ENCODE results near the gene TH.
"Not testable (repeated sequence)": the region's sequence is repeated elsewhere in the genome, so short reads cannot be mapped to it uniquely, and the experiment has no call there.

The TH gene

GRCh38 chr11:2195756-2196088 lies 24.1 kb upstream of the TH start:
- DNase-seq (ENCODE audit: low spot score) = no peak

DNA sequence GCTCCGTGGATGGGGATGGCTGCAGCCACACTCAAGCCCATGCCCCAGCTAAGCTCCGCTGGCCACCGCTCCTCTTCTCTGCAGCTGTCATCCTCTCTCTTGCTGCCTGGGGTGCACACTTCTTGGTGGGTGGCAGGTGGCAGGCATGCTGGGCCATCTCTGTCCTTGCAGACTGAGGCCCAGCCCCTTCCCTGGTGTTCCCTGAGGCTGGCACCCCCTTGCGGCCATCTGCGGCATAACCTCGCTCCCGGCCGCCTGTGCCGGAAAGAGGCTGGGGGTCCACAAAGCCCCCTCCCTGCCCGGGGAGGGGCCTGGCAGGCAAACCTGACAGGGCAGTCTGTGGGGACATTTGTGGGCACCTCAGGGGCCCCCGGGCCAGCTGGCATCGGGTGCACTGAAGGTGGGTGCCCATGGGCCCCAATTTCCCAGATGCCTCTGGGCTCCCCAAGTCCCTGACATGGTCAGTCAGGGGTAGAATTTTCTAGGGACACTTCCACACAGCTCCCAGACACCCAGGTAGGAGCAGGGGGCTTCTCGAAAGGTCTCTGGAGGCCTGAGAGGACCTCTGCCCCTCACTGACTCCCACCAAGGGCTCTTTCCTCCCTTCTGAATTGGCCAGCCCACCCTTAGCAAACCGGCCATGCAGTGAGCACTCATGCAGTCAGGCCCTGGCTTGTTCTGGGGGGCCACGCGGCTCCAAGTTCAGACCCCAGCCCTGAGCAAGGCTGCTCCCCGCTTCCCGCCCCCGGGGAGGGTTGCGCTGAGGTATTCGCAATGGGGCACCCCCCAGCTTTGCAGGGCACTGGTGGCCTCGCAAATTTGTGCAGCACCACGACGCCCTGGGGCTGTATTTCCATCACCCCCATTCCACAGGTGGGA lies 23.5 kb upstream of the TH start:
- peak; percentile 16 for DNase-seq (ENCODE audit: low spot score)

DNA sequence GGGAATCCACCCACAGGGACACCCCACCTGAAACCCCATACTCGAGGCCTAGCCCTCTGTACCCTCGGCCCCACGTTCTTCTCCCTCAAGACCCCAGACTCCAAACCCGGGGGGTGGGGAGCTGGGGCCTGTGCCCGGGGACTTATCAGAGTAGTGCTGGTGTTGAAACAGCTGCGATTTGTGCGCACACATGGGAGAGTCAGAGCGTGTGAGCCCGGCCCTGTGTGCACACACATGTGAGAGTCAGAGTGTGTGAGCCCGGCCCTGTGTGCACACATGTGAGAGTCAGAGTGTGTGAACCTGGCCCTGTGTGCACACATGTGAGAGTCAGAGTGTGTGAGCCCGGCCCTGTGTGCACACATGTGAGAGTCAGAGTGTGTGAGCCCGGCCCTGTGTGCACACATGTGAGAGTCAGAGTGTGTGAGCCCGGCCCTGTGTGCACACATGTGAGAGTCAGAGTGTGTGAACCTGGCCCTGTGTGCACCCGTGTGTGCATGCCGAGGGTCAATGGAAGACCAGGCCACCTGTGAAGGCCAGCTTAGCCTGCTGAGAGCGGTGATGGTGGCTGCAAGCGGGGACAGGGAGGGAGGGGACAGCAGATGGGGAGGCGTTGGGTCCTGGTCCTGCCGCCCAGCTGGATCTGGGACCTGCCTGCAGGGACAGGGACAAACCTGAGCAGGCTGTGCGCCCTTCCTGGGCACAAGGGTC lies 22.4 kb upstream of the TH start:
- DNase-seq (ENCODE audit: low spot score) = not testable (repeated sequence)

GRCh38 chr11:2193099-2193887 lies 21.7 kb upstream of the TH start:
- no peak for DNase-seq (ENCODE audit: low spot score)

DNA sequence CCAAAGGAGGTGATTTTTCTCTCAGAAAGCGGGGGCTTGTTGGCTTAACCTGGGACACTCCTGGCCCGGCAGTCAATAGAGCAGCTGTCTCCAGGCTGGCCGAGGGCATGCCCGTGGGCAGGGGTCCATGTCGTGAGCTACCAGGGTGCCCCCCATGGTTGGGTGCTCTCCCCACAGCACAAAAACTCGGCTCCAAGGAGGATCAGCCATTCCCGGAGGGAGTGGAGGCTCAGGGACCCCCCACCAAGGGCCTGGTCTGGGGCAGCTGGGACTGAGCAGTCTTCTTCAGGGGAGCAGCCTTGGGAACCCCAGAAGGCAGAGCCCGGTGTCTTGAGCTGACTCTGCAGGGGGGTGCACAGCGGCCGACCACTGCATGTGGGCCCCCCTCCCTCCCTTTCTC lies 20.8 kb upstream of the TH start:
- no peak for DNase-seq (ENCODE audit: low spot score)

GRCh38 chr11:2191883-2192282 lies 20.3 kb upstream of the TH start:
- no peak for DNase-seq (ENCODE audit: low spot score)

DNA sequence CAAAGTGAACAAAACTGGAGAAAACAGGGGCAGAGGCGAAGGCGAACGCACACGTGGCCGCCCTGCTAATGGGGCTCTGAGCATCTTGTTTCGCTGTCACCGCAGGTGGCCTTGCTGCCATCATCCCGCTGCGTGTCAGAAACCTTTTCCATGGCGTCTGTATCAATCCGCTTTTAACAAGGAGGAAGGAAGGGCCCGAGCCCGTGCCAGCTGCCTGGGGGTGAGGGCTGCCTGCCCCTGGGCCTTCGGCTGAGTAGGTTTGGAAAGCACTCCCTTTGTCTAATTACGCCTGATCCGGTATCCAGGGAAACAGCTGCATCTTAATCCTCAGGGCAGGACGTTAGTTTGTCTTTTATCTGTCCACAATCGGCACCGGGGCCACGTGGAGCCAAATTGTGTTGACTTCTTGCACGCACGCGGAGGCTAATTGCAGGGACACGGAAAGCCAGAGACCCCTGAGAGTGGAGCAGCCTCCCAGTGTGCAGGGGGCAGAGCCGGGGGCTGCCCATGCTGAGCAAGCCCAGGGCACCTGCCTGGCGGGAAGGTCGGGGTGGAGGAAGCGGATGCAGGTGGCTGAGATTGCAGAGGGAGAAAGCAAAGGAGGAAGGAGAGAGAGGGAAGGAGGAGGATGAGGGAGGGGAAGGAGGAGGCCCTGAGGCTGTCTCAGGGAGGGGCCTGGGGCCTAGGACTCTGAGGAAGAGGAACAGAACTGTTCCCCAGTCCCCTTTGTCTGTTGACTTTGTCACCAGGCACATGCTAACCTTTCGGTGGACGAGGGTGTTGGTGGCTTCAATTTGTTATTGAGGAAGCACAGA lies 19.2 kb upstream of the TH start:
- no peak for DNase-seq (ENCODE audit: low spot score)

GRCh38 chr11:2189938-2190656 lies 18.5 kb upstream of the TH start:
- DNase-seq (ENCODE audit: low spot score) = no peak

DNA sequence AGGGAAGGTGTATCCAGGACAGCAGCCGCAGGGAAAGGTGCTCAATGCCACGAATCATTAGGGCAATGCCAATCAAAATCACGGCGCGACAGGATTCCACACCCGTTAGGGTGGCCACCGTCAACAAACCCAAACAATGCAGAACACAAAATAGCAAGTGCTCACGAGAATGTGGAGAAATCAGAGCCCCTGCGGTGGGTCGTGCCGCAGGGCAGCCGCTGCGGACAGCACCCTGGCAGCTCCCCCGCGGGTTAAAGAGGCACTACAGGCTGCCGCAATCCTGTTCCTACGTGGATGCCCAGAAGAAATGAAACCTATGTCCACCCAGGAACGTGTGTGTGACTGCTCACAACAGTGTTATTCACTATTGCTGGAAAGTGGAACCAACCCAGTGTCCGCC lies 17.1 kb upstream of the TH start:
- no peak for DNase-seq (ENCODE audit: low spot score)

DNA sequence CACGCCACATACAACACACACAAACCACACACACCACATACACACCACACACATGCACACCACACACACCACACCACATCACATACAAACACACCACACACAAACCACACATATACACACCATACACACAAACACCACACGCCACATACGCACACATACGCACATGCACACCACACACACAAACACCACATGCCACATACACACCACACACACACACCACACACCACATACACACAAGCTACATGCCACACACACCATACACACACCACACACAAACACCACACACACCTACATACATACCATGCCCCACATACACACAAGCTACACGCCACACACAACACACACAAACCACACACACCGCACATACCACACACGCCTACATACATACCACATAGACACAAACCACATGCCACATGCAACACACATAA lies 15.7 kb upstream of the TH start:
- DNase-seq (ENCODE audit: low spot score) = no peak

GRCh38 chr11:2186669-2187279 lies 15.2 kb upstream of the TH start:
- DNase-seq (ENCODE audit: low spot score) = peak; percentile 24

DNA sequence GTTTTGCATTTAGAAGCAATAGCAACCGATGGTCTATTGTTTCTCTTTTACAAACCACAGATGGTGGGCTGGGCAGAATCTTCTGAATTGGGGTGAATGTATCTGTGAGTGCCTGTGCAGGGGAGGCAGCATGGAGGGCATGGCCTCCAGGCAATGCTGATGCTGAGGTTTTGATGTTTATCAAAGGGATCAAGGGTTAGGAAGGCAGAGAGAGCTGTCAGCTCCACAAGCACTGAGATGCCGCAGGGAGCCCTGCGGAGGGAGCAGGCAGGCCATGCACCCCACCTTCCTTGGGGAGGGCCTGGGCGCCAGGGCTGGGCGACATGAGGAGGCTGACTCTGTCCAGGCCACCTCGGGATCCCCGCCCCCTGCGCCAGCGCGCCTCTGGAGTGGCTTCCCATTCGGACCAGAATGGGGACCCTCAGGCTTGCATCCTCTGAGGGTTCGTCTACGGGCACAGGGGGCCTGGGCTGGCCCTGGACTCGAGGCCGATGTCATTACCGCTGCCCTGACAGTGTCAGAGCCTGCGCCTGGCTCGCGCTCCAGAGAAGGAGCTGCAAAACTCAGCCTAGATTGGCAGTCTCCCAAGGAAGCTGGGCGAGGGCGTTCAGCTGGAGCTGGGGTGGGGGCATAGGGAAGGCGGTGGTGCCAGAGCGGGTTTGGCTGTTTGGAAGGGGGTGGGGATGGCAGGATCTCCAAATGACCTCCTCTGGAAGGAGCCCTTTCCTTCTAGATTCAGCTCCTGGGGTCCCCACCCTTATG lies 13.9 kb upstream of the TH start:
- DNase-seq (ENCODE audit: low spot score) = no peak

DNA sequence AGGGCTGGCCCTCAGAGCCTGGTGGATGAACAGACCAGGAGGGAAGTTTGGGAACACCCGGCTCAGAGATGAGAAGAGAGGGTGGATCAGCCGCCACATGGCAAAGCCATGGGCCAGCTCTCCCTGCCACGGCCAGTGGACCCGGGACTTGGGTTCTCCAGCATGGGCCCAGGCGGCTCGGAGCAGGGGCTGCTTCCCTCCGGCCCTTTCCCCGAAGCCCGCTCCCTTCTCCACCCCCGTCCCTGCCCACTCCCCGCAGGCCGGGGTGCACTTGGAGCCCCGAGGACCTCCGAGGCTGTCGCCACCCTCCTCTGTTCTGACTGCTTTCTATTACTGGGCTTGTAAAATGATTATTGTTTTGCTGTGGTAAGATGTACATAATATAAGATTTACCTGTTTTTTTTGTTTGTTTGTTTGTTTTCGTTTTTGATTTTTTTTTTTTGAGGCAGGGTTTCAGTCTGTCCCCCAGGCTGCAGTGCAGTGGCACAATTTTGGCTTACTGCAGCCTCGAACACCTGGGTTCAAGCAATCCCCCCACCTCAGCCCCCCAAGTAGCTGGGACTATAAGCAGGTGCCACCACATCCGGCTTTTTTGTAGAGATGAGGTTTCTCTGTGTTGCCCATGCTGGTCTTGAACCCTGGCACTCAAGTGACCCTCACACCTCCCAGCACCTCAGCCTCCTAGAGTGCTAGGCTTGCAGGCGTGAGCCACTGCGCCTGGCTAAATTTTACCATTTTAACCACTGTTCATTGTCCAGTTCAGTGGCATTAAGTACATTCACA lies 11.3 kb upstream of the TH start:
- DNase-seq (ENCODE audit: low spot score) = no peak

GRCh38 chr11:2182075-2182474 lies 10.5 kb upstream of the TH start:
- DNase-seq (ENCODE audit: low spot score) = no peak

DNA sequence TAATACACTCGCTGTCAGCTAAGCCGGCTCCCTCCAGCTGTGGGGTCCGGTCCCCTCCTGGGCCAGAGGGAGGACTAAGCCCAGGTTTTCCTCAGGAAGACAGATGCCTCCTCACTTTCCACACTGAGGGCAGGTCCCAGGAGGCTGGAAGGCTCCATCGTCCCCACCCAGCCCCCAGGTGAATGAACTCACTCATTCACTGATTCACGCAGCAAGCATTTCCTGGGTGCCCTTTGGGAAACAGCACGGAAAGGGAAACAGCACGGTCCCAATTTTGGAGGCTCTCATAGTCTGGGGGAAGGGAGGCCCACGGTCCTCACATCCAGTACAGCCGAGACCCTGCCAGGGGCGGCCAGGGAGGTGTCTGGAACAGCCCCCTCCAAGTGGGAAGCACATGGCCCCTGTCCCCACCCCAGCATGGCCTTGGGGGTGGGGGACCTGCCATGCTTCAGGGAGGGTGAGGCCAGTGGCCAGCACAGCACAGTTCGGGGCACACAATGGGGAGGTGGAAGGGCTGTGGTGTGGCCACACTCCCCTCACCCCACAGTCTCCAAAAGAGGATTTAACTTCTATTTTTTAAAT lies 9.3 kb upstream of the TH start:
- no peak for DNase-seq (ENCODE audit: low spot score)

DNA sequence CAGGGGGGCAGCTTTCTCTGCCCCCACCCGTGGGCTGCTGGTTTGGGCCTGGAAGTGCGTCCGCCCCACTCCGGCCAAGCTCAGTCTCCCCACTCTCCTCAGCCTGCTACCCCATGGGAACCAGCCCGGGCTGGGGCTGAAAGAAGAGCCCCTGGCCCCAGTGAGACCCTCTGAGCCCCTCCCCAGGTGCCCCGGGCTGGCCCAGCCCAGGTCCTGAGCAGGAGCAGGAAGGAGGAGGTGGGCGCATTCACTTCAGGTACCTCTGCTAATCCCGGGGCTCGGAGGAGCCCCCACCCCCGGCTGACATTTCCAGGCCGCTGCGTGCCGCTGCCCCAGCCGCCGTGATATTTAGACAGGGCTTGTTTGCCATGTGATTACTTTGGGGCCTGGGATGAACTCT lies 8.7 kb upstream of the TH start:
- DNase-seq (ENCODE audit: low spot score) = no peak

- no peak for DNase-seq (ENCODE audit: low spot score)
Measured at GRCh38 chr11:2179516-2179915, 7.9 kb upstream of the TH start.

DNA sequence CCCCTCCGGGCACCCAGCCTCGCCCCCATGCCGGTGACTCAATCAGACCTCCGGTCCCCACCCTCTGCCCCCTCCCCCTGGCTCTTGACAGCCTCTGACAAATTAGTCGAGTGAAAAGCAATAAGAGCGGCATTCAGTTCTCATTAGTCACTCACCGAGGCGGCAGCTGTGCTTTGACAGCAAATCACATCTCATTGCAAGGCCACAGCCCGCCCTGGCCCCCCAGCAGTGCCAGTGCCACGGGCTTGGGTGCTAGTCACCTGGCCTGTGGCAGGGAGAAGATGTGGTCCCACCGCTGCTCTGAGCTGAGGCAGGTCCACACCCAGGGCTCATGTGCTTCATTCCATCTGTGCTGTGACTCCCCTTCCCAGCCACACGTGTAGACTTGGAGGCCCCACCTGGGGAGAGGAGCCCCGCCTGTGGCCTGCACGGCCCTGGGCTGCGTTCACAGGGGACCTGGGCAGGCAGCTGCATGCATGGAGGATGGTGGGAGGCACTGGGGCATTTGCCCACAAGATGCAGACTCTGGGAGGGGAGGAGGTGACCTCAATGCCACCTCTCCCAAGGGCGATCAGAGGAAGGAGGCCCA lies 7.4 kb upstream of the TH start:
- no peak for DNase-seq (ENCODE audit: low spot score)
